ENCODE data around the gene KCNK7. TPM values are rescaled to one million over a fixed set of nuclear protein-coding genes. Genes with fewer than 3 reads are reported as not detected.

KCNK7 gene
- total RNA-seq, 1 donor from 2014 or later: not detected

DNA sequence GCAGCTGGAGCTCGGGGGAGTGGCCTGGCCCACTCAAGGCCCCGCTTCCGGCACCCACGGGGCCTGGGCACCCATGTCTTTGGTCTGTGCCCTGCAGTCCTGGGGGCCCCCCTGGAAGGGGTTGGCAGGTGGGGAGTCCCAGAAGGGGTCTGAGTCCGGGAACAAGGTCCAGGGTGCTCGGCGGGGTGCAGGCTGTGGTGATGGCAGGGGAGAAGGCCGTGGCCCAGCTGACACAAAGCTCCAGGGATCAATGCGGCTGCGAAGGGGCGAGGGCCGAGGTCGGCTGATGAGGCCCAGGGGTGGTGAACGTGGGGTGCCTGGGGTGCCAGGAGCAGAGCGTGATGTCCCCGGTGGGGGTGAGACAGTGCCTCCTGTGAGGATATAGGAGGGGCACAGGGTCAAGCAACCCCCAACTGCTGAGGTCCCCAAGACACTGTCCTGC lies 2.7 kb upstream of the KCNK7 start:
- Histone ChIP-seq H3K27ac (no peak overlapping the region), H3K4me1 (no peaks in the 10 kb centered on the region), H3K36me3 (peaks cover 30 to 45% of the 10 kb centered on the region in 2 donors), H3K4me3 (no peak overlapping the region), H3K9me3 (no peaks in the 10 kb centered on the region), H3K27me3 (no peaks in the 10 kb centered on the region)
- DNase-seq (ENCODE audit: low spot score in 2 of 2): no peak
- intact Hi-C loops (cut with DNase I): no loop called here
- TF ChIP-seq, protein P1, sequence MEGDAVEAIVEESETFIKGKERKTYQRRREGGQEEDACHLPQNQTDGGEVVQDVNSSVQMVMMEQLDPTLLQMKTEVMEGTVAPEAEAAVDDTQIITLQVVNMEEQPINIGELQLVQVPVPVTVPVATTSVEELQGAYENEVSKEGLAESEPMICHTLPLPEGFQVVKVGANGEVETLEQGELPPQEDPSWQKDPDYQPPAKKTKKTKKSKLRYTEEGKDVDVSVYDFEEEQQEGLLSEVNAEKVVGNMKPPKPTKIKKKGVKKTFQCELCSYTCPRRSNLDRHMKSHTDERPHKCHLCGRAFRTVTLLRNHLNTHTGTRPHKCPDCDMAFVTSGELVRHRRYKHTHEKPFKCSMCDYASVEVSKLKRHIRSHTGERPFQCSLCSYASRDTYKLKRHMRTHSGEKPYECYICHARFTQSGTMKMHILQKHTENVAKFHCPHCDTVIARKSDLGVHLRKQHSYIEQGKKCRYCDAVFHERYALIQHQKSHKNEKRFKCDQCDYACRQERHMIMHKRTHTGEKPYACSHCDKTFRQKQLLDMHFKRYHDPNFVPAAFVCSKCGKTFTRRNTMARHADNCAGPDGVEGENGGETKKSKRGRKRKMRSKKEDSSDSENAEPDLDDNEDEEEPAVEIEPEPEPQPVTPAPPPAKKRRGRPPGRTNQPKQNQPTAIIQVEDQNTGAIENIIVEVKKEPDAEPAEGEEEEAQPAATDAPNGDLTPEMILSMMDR (IDR thresholded peaks at IDR 0.05): no peak

DNA sequence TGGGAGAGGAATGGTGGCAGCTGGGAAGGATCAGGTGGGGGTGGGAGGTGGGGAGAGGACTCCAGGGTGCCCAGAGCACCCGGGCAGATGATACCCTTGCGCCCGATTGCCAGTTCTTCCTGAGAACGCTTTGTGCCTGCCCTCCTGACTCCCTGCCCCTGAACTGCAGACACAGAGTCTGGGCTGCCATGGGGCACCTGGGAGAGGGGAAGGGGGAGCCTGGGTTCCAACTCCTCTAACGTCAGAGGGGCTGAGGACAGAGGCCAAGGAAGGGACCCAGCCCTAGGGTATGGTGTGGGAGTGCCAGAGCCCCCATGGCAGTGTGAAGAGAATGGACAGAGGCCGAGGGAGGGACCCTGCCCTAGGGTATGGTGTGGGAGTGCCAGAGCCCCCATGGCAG lies 920 bp upstream of the KCNK7 start:
- H3K27ac ChIP-seq: no peak overlapping the region
- intact Hi-C loops (cut with DNase I): no loop called here
- no peak for DNase-seq (ENCODE audit: low spot score in 2 of 2)
- H3K9me3 ChIP-seq: no peaks in the 10 kb centered on the region
- TF ChIP-seq, protein P1 (IDR thresholded peaks at IDR 0.05): no peak
- no peaks in the 10 kb centered on the region for H3K4me1 ChIP-seq
- H3K27me3 ChIP-seq: no peaks in the 10 kb centered on the region
- H3K4me3 ChIP-seq: no peak overlapping the region
- H3K36me3 ChIP-seq: peaks cover 41 to 50% of the 10 kb centered on the region in 2 donors

DNA sequence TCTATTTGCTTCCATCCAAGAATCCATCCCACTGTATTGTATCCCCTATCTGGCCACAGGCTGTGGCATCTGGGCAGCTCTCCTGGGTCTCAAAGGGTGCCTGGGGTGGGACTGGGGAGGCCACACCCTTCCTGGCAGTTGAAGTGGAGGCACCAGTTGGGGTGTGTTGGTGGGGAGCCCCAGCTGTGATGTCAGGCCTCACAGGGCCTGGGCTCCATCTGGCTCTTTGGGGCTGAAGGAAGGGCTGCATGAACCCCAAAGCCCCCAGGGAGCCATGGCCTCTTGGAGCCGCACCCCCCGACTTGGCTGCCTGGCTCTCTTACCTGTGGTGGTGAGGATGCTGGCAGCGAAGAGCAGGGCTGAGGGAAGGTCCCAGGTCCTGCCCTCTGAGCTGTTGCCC lies 469 bp downstream of the KCNK7 start:
- H3K36me3 ChIP-seq: peaks cover 55 to 60% of the 10 kb centered on the region in 2 donors
- peak overlapping the region in 1 of 2 donors; percentile 14 for H3K27ac ChIP-seq
- TF ChIP-seq, protein P1 (IDR thresholded peaks at IDR 0.05): no peak
- H3K9me3 ChIP-seq: no peaks in the 10 kb centered on the region
- no peaks in the 10 kb centered on the region for H3K4me1 ChIP-seq
- intact Hi-C loops (cut with DNase I): no loop called here
- no peaks in the 10 kb centered on the region for H3K27me3 ChIP-seq
- H3K4me3 ChIP-seq: no peak overlapping the region
- no peak for DNase-seq (ENCODE audit: low spot score in 2 of 2)

GRCh38 chr11:65593518-65594414 lies 1.8 kb downstream of the KCNK7 start:
- H3K4me3 ChIP-seq: no peak overlapping the region
- no peak for DNase-seq (ENCODE audit: low spot score in 2 of 2)
- H3K27ac ChIP-seq: no peak overlapping the region

GRCh38 chr11:65592858-65593517 lies 2.6 kb downstream of the KCNK7 start:
- intact Hi-C loops (cut with DNase I): loop anchor here (1.0 kb wide), 1 partner anchor 19 kb away; no protein-coding TSS in a partner anchor

More at GRCh38 chr11:65593518-65594414, 1.8 kb downstream of the KCNK7 start:
- Histone ChIP-seq H3K27me3 (no peaks in the 10 kb centered on the region), H3K36me3 (peaks cover 55% of the 10 kb centered on the region in 2 donors), H3K9me3 (no peaks in the 10 kb centered on the region), H3K4me1 (peaks cover 0 to under 1% of the 10 kb centered on the region in 2 donors)
- intact Hi-C loops (cut with DNase I): loop anchor here (1.0 kb wide), 2 partner anchors 19 to 53 kb away; no protein-coding TSS in a partner anchor
- TF ChIP-seq, protein P1 (IDR thresholded peaks at IDR 0.05): peak; percentile 51 to 74 (median 71)

More at GRCh38 chr11:65592858-65593517, 2.6 kb downstream of the KCNK7 start:
- no peak overlapping the region for H3K27ac ChIP-seq
- no peaks in the 10 kb centered on the region for H3K27me3 ChIP-seq
- TF ChIP-seq, protein P1 (IDR thresholded peaks at IDR 0.05): no peak
- DNase-seq (ENCODE audit: low spot score in 2 of 2): no peak
- no peaks in the 10 kb centered on the region for H3K9me3 ChIP-seq
- peaks cover 7% of the 10 kb centered on the region in 2 donors for H3K4me1 ChIP-seq
- no peak overlapping the region for H3K4me3 ChIP-seq
- H3K36me3 ChIP-seq: peaks cover 48 to 53% of the 10 kb centered on the region in 2 donors
